ENCODE data around the gene DMRTA2. TPM values are rescaled to one million over a fixed set of nuclear protein-coding genes. Genes with fewer than 3 reads are reported as not detected.
A peak's percentile ranks its signal among the peaks of the same experiment; 100 is the strongest.

The DMRTA2 gene
- total RNA-seq, 1 donor from 2014 or later: not detected

DNA sequence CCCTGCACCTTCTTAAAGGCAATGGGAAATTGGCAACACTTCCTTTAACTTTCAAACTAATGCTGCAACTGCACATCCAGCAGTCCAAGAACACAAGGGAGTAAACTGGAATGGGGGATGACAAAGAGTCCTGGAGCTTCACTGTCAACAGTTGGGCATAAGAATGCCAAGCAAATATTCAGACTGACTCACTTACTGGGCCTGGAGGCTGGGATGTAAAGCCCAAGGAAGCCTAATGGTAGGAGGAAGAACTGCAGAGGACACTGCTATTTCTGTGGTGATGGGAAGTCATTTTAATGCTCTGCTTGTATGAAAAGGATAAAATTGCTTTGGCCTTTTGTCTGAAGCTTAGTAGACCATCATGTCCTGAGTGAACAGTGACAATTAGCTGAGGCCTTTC is 15.7 kb upstream of the DMRTA2 start:
- TF ChIP-seq, protein P1, sequence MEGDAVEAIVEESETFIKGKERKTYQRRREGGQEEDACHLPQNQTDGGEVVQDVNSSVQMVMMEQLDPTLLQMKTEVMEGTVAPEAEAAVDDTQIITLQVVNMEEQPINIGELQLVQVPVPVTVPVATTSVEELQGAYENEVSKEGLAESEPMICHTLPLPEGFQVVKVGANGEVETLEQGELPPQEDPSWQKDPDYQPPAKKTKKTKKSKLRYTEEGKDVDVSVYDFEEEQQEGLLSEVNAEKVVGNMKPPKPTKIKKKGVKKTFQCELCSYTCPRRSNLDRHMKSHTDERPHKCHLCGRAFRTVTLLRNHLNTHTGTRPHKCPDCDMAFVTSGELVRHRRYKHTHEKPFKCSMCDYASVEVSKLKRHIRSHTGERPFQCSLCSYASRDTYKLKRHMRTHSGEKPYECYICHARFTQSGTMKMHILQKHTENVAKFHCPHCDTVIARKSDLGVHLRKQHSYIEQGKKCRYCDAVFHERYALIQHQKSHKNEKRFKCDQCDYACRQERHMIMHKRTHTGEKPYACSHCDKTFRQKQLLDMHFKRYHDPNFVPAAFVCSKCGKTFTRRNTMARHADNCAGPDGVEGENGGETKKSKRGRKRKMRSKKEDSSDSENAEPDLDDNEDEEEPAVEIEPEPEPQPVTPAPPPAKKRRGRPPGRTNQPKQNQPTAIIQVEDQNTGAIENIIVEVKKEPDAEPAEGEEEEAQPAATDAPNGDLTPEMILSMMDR (conservative IDR thresholded peaks at IDR 0.05): no peak
- H3K27ac Mint-ChIP-seq (ENCODE audit: unreplicated experiment): no peak overlapping the region
- no peak for DNase-seq (ENCODE audit: low read depth, low spot score)
- no peaks in the 10 kb centered on the region for H3K9me3 Mint-ChIP-seq
- peaks cover 11% of the 10 kb centered on the region for H3K27me3 Mint-ChIP-seq (ENCODE audit: low read depth)
- no peak overlapping the region for H3K4me3 Mint-ChIP-seq
- no peaks in the 10 kb centered on the region for H3K4me1 Mint-ChIP-seq
- H3K36me3 Mint-ChIP-seq (ENCODE audit: low read depth): peaks cover 19% of the 10 kb centered on the region

DNA sequence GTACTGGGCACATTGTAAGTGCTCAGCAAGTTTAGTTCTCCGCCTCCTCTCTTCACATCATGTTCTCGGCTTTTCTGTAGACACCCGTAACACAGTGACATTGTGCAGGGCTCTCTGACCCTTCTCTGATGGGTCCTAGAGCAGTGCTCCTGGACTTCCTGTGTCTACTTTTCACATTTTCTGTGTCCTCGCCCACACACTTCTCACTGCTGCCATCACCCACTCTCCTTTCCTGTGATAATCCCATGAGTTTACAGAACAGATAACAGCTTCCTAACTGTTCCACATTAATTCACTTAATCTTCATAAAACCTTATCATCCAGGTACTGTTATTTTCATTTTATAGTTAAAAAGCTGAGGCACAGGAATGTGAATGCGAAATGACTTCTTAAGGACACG is 13.2 kb upstream of the DMRTA2 start:
- H3K36me3 Mint-ChIP-seq (ENCODE audit: low read depth): peaks cover 17% of the 10 kb centered on the region
- H3K27me3 Mint-ChIP-seq (ENCODE audit: low read depth): peaks cover 35% of the 10 kb centered on the region
- H3K4me1 Mint-ChIP-seq: no peaks in the 10 kb centered on the region
- DNase-seq (ENCODE audit: low read depth, low spot score): no peak
- TF ChIP-seq, protein P1 (conservative IDR thresholded peaks at IDR 0.05): no peak
- no peak overlapping the region for H3K27ac Mint-ChIP-seq (ENCODE audit: unreplicated experiment)
- no peak overlapping the region for H3K4me3 Mint-ChIP-seq
- no peaks in the 10 kb centered on the region for H3K9me3 Mint-ChIP-seq

DNA sequence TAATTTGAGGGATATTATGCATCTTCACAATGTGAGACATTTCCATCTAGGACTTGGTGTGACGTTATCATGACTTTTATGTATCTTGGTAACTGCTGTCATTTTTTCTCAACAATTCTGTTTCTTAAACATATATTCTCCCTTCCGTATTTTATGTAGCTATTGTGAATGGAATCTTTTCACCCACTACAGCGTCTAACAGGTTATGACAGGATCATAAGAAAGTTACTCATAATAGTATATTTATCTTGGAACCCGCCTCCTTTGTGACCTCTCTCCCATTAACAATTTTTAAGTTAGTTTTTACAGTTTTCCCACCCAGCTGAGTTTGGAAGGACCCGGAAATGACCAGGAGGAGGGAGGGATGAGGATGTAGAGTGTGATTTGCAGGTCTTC is 6.8 kb upstream of the DMRTA2 start:
- no peaks in the 10 kb centered on the region for H3K9me3 Mint-ChIP-seq
- TF ChIP-seq, protein P1 (conservative IDR thresholded peaks at IDR 0.05): no peak
- H3K27ac Mint-ChIP-seq (ENCODE audit: unreplicated experiment): no peak overlapping the region
- peaks cover 5% of the 10 kb centered on the region for H3K4me1 Mint-ChIP-seq
- H3K27me3 Mint-ChIP-seq (ENCODE audit: low read depth): peaks cover 96% of the 10 kb centered on the region
- peak overlapping the region; percentile 1 for H3K4me3 Mint-ChIP-seq
- DNase-seq (ENCODE audit: low read depth, low spot score): no peak
- H3K36me3 Mint-ChIP-seq (ENCODE audit: low read depth): peaks cover 7% of the 10 kb centered on the region

DNA sequence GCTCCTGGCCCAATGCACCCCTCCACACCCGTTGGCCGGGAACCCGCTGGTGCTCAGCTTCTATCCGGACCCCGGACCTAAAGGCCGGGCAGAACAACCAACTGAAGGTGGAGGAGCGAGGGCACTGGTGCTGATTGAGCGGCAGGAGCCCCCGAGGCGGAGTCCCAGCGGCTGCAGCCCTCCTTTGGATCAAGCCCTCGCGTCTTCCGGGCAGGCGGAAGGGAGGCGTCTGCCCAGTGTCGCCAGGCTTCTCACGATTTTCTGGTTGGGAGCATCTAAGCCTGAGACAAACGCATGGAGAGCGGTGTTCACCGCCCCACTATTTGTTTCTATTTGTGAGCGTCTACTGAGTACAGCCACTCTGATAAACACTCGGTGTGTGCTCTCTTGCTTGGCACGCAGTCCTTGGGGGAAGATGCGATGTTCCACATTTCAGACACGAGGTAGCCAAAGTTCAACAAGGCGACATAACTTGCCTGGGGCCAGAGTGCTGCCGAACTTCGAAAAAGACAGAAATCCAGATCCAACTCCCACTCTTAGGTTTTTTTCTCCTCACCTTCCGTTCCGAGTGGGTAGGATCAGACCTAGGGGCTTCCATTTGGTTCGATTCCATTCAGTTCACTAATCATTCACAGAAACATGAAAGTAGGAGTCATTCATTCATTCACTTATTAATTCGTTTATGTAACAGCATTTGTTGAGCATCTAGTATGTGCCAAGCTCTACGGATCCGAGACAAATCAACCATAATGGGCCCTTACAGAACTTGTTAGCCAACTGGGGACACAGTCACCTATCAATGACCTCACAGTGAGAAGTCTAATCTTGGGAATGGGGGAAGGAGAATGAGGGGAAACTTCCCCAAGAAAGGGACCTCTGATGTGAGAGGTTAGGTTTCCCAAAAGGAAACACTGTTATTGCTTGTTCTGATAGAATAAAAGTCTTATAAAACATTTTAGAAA is 4.9 kb upstream of the DMRTA2 start:
- H3K36me3 Mint-ChIP-seq (ENCODE audit: low read depth): peaks cover 4% of the 10 kb centered on the region
- TF ChIP-seq, protein P1 (conservative IDR thresholded peaks at IDR 0.05): no peak
- H3K27ac Mint-ChIP-seq (ENCODE audit: unreplicated experiment): no peak overlapping the region
- DNase-seq (ENCODE audit: low read depth, low spot score): no peak
- peak overlapping the region; percentile 20 for H3K4me3 Mint-ChIP-seq
- peaks cover 100% of the 10 kb centered on the region for H3K27me3 Mint-ChIP-seq (ENCODE audit: low read depth)
- H3K9me3 Mint-ChIP-seq: no peaks in the 10 kb centered on the region
- H3K4me1 Mint-ChIP-seq: peaks cover 21% of the 10 kb centered on the region

DNA sequence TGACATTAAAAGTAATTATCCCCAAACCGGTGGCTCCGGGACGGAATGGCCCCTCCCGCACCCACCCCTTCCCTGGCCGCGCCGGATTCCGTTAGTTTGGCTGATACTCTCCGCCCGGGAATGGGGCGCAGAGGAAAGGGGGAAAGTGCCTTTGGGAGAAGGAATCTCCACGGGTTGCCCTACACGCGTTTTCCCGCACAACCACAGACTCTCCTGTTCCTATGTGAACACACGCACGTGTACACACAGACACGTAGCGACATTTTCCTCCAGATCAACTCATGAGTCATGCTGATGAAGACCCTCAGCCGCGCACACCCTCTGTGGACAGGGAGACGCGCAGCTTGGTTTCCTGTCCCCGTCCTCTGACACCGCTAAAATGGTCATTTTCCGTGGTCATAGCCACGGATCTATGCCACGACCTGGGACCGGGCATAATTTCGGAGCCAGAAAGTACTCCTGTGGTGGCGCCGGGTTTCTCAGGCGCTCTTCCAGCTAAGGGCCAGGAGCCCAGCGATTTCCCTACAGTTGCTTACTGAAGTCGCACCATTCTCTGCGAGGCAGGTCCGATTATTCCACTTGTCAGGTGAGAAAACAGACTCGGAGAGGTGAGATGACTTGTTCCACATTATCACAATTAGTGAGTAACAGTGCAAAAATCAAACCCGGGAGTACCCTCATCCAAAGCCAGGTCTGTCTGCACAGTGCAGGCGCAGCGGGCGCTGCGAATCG is 4.0 kb upstream of the DMRTA2 start:
- Mint-ChIP-seq H3K36me3 (ENCODE audit: low read depth) (peaks cover 4% of the 10 kb centered on the region), H3K27ac (ENCODE audit: unreplicated experiment) (no peak overlapping the region), H3K4me3 (peak overlapping the region; percentile 44), H3K4me1 (peaks cover 26% of the 10 kb centered on the region), H3K27me3 (ENCODE audit: low read depth) (peaks cover 100% of the 10 kb centered on the region), H3K9me3 (no peaks in the 10 kb centered on the region)
- TF ChIP-seq, protein P1 (conservative IDR thresholded peaks at IDR 0.05): no peak
- no peak for DNase-seq (ENCODE audit: low read depth, low spot score)

All from neural crest cell (in vitro differentiated cells).